Nephron progenitor cell (in vitro differentiated cells): ENCODE measurements around the gene OCSTAMP.

ENCODE experiments used
- DNase-seq: peaks from one replicate; pipeline ENCODE4 v3.0.0; 2021
- H3K27ac Mint-ChIP-seq: 2 replicates; pipeline ENCODE4 v1.8.0; 2021; ENCODE audit warnings: mild to moderate bottlenecking, moderate library complexity, mixed read lengths
- H3K27me3 Mint-ChIP-seq: 2 replicates; pipeline ENCODE4 v1.8.0; 2021; ENCODE audit warnings: mild to moderate bottlenecking, low read depth, mixed read lengths; ENCODE audit not compliant: poor library complexity
- H3K36me3 Mint-ChIP-seq: 2 replicates; pipeline ENCODE4 v1.8.0; 2021; ENCODE audit warnings: low read depth, mixed read lengths
- H3K4me1 Mint-ChIP-seq: 2 replicates; pipeline ENCODE4 v1.8.0; 2021; ENCODE audit warnings: mixed read lengths
- H3K4me3 Mint-ChIP-seq: 2 replicates; pipeline ENCODE4 v1.8.0; 2021; ENCODE audit warnings: mild to moderate bottlenecking, moderate library complexity, mixed read lengths
- H3K9me3 Mint-ChIP-seq: 2 replicates; pipeline ENCODE4 v1.8.0; 2021; ENCODE audit warnings: mild to moderate bottlenecking, moderate library complexity, mixed read lengths
- TF ChIP-seq, protein P1 (sequence below): fragments of 200-600 bp; sonication (generic); IDR thresholded peaks from 2 replicates; pipeline ENCODE4 v1.5.0; 2021; ENCODE audit warnings: antibody characterized with exemption

Gene OCSTAMP

GRCh38 chr20:46555370-46555956, 5.0 kb upstream of the OCSTAMP start:
- H3K36me3 Mint-ChIP-seq: no peaks in the 10 kb centered on the region
- TF ChIP-seq, protein P1, sequence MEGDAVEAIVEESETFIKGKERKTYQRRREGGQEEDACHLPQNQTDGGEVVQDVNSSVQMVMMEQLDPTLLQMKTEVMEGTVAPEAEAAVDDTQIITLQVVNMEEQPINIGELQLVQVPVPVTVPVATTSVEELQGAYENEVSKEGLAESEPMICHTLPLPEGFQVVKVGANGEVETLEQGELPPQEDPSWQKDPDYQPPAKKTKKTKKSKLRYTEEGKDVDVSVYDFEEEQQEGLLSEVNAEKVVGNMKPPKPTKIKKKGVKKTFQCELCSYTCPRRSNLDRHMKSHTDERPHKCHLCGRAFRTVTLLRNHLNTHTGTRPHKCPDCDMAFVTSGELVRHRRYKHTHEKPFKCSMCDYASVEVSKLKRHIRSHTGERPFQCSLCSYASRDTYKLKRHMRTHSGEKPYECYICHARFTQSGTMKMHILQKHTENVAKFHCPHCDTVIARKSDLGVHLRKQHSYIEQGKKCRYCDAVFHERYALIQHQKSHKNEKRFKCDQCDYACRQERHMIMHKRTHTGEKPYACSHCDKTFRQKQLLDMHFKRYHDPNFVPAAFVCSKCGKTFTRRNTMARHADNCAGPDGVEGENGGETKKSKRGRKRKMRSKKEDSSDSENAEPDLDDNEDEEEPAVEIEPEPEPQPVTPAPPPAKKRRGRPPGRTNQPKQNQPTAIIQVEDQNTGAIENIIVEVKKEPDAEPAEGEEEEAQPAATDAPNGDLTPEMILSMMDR: no peak
- H3K4me1 Mint-ChIP-seq: peaks cover 41% of the 10 kb centered on the region
- H3K4me3 Mint-ChIP-seq: no peak overlapping the region
- peaks cover 6% of the 10 kb centered on the region for H3K27me3 Mint-ChIP-seq
- DNase-seq: no peak
- no peaks in the 10 kb centered on the region for H3K9me3 Mint-ChIP-seq
- H3K27ac Mint-ChIP-seq: no peak overlapping the region

GRCh38 chr20:46554828-46555227, 4.4 kb upstream of the OCSTAMP start:
- Mint-ChIP-seq H3K9me3 (no peaks in the 10 kb centered on the region), H3K4me3 (no peak overlapping the region), H3K4me1 (peaks cover 35% of the 10 kb centered on the region), H3K36me3 (no peaks in the 10 kb centered on the region), H3K27ac (no peak overlapping the region), H3K27me3 (peaks cover 6% of the 10 kb centered on the region)
- no peak for DNase-seq
- TF ChIP-seq, protein P1: no peak

DNA sequence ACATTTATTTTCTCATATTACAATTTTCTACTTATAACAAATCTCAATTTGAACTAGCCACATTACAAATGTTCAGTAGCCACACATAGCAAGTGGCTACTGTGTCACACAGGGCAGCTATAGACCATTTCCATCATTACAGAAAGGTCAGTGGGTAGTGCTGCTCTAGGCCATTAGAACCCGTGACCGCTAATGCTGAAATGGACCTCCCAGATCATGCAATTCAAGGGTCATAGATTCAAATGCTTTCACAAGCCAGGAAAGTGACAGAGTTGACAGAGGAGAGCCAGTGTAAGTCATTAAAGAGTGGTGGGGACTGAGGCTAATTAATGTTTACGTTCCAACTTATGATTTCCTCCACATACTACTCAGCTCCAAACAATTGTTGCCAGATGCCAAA, 3.5 kb upstream of the OCSTAMP start:
- Mint-ChIP-seq H3K27ac (no peak overlapping the region), H3K4me3 (no peak overlapping the region)

DNA sequence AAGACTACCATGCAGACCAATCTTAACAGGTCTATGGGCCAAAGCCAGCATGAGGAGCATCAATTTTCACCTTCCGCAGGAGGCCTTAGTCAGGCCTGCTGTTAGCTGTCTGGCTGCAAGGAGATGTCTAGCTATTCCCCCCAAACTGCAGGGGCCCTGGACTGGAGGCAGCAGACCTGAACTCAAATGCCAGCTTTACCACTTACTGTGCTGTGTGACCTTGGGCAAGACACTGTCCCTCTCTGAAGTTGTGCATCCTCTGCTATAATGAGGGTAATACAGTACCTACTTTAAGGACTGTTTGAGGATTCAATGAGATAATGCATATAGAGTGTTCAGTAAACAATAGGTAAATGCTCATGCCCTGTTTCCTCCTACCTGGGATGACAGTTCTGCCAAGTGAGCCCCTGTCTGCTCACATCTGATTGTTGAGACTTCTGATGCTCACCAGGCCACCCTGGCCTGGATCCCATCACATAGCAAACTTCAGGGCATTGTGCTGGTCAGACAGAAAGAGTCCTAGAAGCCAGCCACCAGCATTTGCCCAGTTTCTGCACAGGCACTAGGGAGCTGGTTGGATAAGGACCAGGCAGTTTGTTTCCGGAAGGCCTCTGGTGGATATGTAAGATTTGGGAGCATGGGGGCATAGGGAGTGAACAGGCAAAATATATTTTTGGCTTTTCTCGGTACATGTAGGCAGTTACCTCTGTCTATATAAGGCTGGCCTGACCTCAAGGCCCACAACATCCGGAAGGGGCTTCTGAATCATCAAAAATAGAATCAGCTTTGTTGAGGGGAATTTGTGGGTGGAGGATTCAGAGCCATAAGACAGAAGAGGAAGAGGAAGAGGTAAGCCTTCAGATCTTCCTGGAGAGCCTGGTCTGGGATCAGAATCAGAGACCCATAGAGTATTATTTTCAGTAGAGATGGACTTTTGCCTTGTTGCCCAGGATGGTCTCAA, 2.3 kb upstream of the OCSTAMP start:
- H3K4me3 Mint-ChIP-seq: no peak overlapping the region
- no peaks in the 10 kb centered on the region for H3K9me3 Mint-ChIP-seq
- peaks cover 4% of the 10 kb centered on the region for H3K27me3 Mint-ChIP-seq
- DNase-seq: no peak
- no peak overlapping the region for H3K27ac Mint-ChIP-seq
- H3K36me3 Mint-ChIP-seq: no peaks in the 10 kb centered on the region
- H3K4me1 Mint-ChIP-seq: peaks cover 14% of the 10 kb centered on the region
- TF ChIP-seq, protein P1: no peak

More for the DNA sequence above, 3.5 kb upstream of the OCSTAMP start:
- H3K9me3 Mint-ChIP-seq: no peaks in the 10 kb centered on the region
- H3K27me3 Mint-ChIP-seq: peaks cover 6% of the 10 kb centered on the region
- TF ChIP-seq, protein P1: no peak
- peaks cover 26% of the 10 kb centered on the region for H3K4me1 Mint-ChIP-seq
- no peaks in the 10 kb centered on the region for H3K36me3 Mint-ChIP-seq
- DNase-seq: no peak

- no peak overlapping the region for H3K27ac Mint-ChIP-seq
- TF ChIP-seq, protein P1: no peak
- no peak for DNase-seq
- H3K4me3 Mint-ChIP-seq: no peak overlapping the region
- no peaks in the 10 kb centered on the region for H3K9me3 Mint-ChIP-seq
- peaks cover 4% of the 10 kb centered on the region for H3K27me3 Mint-ChIP-seq
- H3K36me3 Mint-ChIP-seq: no peaks in the 10 kb centered on the region
- peaks cover 9% of the 10 kb centered on the region for H3K4me1 Mint-ChIP-seq
Observed at GRCh38 chr20:46551522-46552381, 1.3 kb upstream of the OCSTAMP start.
